ENCODE data around the gene PAOX.

DNA sequence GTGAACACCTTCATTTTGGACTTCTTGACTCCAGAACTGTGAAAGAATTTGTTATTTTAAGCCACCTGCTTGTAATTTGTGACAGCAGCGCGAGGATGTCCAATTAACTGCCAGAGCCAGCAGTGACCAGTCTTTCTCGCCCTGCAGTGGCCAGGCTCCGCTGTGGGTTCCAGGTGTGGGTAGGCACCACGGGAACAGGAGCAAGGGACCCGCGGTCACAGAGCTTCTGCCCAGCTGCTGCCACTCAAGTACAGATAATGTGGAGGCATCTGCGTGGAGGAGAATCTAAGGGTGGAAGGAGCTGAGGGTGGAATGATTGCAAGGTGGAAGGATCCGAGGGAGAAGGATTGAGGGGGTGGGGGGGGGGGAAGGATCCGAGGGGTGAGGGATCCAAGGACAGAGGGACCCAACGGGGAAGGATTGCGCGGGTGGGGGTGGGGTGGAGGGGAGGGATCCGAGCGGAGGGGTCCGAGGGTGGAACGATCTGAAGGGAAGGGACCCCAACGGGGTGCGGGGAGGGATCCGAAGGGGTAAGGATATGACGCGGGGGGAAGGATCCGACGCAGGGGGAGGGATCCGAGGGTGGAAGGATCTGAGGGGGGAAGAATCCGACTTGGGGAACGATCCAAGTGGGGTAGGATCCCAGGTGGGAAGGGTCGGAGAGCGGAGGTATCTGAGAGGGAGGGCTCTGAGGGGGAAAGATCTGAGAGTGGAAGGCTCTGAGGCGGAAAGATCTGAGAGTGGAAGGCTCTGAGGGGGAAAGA, 45.9 kb upstream of the PAOX start:
- no peak for TF ChIP-seq EZH2 (IDR thresholded peaks at IDR 0.05)
- TF ChIP-seq, protein P1, sequence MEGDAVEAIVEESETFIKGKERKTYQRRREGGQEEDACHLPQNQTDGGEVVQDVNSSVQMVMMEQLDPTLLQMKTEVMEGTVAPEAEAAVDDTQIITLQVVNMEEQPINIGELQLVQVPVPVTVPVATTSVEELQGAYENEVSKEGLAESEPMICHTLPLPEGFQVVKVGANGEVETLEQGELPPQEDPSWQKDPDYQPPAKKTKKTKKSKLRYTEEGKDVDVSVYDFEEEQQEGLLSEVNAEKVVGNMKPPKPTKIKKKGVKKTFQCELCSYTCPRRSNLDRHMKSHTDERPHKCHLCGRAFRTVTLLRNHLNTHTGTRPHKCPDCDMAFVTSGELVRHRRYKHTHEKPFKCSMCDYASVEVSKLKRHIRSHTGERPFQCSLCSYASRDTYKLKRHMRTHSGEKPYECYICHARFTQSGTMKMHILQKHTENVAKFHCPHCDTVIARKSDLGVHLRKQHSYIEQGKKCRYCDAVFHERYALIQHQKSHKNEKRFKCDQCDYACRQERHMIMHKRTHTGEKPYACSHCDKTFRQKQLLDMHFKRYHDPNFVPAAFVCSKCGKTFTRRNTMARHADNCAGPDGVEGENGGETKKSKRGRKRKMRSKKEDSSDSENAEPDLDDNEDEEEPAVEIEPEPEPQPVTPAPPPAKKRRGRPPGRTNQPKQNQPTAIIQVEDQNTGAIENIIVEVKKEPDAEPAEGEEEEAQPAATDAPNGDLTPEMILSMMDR (IDR thresholded peaks at IDR 0.05) = no peak
